ENCODE measurements around the gene SYNJ1.
"Not testable (repeated sequence)": the region's sequence is repeated elsewhere in the genome, so short reads cannot be mapped to it uniquely, and the experiment has no call there.

Gene SYNJ1, protein sequence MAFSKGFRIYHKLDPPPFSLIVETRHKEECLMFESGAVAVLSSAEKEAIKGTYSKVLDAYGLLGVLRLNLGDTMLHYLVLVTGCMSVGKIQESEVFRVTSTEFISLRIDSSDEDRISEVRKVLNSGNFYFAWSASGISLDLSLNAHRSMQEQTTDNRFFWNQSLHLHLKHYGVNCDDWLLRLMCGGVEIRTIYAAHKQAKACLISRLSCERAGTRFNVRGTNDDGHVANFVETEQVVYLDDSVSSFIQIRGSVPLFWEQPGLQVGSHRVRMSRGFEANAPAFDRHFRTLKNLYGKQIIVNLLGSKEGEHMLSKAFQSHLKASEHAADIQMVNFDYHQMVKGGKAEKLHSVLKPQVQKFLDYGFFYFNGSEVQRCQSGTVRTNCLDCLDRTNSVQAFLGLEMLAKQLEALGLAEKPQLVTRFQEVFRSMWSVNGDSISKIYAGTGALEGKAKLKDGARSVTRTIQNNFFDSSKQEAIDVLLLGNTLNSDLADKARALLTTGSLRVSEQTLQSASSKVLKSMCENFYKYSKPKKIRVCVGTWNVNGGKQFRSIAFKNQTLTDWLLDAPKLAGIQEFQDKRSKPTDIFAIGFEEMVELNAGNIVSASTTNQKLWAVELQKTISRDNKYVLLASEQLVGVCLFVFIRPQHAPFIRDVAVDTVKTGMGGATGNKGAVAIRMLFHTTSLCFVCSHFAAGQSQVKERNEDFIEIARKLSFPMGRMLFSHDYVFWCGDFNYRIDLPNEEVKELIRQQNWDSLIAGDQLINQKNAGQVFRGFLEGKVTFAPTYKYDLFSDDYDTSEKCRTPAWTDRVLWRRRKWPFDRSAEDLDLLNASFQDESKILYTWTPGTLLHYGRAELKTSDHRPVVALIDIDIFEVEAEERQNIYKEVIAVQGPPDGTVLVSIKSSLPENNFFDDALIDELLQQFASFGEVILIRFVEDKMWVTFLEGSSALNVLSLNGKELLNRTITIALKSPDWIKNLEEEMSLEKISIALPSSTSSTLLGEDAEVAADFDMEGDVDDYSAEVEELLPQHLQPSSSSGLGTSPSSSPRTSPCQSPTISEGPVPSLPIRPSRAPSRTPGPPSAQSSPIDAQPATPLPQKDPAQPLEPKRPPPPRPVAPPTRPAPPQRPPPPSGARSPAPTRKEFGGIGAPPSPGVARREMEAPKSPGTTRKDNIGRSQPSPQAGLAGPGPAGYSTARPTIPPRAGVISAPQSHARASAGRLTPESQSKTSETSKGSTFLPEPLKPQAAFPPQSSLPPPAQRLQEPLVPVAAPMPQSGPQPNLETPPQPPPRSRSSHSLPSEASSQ (N-terminal part only)

DNA sequence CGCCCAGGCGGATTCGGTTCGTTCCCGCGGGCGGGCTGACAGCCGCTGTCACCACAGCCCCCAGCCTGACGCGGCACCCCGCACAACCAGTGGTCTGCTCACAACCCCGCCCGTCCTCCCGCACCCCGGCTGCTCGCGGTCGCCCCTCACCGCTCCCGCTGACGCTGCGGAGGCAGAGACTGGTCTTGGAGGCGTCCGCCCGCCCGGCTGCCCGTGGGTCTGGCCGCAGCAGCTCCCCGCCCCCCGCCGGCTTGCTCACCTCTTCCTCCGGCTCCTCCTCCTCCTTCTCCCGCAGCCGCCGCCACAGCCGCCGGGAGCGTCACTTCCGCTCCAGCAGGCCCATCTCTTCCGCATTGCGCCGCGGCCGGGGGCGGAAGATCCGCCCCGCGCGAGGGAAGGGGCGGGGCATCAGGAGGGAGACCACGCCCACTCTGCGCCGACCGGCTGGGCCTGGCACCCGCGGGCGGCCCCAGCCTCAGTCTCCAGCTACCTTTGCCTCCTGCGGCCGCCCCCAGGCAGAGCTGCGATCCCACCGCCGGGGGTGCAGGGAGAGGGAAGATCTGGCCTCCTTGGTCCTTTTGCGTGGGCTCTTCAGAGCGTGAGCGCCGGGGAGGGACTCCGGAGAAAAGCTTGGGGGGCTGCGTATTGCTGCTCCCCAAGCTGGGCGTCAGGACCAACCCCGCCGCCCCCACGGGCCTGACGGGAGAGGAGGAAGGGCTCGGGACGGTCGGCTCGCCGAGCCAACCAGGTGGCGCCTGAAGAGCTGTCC, at the start of gene SYNJ1:
SYNJ1 (minus strand) TSS at position 327 of the 769 bp plus-strand sequence. CDS start 1,118 bp downstream, outside the sequence.
- peak; percentile 84 to 91 (median 91) for DNase-seq (ENCODE audit: low read depth in 2 of 3, low spot score in 2 of 3)

DNA sequence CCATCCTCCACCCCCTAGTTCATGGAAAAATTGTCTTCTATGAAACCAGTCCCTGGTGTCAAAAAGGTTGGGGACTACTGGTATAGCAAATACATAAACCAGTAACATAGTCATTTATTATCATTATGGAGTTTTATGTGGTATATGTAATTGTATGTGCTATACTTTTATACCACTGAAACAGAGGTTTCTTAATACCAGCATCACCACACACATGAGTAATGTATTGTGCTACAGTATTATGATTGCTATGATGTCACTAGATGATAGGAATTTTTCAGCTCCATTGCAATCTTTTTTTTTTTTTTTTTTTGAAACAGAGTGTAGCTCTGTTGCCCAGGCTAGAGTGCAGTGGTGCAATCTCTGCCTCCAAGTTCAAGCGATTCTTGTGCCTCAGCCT, 49.5 kb upstream of the SYNJ1 start:
- DNase-seq (ENCODE audit: low read depth in 2 of 3, low spot score in 2 of 3), result no peak

DNA sequence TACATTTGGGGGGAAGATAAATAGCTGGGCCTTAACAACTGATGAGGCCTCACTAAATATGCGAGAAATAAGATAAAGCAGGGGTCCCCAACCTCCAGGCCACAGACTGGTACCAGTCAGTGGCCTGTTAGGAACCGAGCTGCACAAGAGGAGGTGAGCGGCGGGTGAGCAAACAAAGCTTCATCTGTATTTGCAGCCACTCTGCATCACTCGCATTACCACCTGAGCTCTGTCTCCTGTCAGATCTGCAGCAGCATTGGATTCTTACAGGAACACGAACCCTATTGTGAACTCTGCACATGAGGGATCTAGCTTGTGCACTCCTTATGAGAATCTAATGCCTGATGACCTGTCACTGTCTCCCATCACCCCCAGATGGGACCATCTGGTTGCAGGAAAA, 48.9 kb upstream of the SYNJ1 start:
- DNase-seq (ENCODE audit: low read depth in 2 of 3, low spot score in 2 of 3), result no peak

DNA sequence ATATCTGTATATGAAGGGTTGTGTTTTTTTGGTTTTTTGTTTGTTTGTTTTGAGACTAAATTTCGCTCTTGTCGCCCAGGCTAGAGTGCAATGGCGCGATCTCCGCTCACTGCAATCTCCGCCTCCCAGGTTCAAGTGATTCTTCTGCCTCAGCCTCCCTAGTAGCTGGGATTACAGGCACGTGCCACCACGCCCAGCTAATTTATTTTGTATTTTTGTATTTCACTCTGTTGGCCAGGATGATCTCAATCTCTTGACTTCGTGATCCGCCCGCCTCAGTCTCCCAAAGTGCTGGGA, 45.2 kb upstream of the SYNJ1 start:
- not testable (repeated sequence) for DNase-seq (ENCODE audit: low read depth in 2 of 3, low spot score in 2 of 3)

DNA sequence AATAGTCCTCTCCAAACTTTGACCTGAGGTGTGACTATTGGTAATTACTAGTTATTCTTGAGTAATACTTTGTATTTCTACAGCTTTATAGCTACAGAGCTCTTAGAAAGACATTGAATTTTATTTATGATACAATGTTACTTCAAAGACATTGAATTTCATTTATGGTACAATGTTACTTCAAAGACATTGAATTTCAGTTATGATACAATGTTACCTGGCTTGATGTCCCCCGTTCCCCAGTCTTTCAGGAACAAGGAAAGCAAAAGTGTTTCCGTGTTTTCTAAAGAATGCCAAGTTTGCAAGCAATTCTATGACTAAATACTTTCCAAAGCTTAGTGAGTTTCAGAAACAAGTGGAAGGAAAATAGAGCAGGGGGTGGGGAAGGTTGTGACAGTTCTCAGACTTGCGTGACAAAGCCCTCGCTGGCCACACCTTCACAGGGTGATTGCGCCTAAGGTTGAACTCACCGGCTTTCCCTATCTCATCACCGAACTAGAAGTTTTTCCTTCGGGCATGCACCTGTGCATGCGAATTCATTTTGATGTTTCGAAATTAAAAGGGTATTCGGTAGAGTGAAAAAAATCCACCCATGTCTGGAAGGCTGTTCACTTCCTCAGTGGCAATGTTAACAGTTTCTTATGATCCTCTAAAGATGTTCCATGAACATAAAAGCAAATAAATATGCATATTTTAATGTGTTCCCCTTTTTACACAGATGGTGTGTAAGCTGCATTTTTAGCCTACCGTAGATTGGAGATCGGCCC, 44.7 kb upstream of the SYNJ1 start:
- DNase-seq (ENCODE audit: low read depth in 2 of 3, low spot score in 2 of 3), result peak in 2 of 3 experiments; percentile 19 to 23

DNA sequence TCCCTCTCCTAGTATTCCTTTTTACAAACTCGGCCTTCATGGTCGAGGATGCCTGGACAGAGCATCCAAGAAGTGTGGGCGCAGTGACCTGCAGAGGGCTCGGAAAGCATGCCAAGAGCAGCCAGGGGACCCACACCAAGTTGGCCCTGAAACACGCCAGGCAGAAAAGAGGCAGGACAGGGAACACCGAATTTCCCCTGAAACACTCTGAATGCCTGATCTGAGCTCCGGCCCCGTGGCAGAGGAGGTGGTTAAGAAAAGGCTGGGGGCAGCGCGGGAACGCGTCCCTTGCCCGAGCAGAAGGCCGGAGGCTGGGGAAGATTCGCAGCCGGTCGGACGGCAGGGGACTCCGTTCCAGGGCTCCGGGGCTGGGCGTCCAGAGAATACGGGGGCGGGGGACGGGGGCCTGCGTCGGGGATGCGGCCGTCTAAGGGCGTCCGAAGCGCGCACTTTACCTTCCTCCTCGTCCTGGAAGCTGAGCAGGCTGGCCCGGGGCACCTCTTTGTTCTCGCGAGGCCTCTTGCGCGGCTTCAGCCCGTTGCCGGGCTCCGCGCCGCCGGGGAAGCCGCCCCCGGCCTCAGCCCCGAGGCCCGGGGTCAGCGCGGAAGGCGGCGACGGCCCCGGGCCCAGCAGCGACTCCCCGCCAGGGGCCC, 43.2 kb upstream of the SYNJ1 start:
- peak; percentile 11 to 22 (median 15) for DNase-seq (ENCODE audit: low read depth in 2 of 3, low spot score in 2 of 3)

DNA sequence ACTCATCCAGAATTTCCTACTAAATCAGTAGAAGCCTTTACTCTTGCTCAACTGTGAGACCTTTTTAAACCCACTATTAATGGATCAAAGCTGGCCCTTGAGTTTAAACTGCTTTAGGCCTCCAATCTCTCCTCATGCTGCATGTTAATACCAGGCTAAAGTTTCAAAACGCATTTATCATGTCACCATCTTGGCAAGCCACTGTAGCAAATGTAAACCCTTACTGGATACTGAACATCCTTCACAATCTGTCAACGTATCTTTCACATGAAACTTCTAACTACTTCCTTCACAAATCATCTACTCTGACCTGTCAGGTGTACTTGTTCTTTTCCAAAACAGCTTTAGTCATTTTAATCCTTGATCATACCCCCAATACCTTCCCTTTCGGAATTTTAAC, 40.7 kb upstream of the SYNJ1 start:
- no peak for DNase-seq (ENCODE audit: low read depth in 2 of 3, low spot score in 2 of 3)

DNA sequence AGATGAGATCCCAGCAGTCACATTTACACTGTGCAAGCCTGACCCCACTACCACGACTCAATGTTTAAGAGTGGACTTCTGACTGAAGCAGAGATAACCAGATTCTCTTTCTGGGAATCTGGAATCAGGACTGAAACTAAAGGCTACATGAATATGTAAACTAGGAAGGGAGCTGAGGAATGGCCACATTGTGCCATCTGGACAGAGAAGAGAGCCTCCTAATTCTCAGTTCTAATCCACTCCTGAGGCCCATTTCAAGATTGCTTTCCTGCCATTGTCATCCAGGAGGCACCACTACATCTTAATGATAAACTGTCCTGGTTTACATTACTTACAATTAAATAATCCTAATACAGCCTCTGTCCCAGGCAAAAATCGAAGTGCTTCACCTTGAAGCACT, 37.2 kb upstream of the SYNJ1 start:
- DNase-seq (ENCODE audit: low read depth in 2 of 3, low spot score in 2 of 3), result no peak

DNA sequence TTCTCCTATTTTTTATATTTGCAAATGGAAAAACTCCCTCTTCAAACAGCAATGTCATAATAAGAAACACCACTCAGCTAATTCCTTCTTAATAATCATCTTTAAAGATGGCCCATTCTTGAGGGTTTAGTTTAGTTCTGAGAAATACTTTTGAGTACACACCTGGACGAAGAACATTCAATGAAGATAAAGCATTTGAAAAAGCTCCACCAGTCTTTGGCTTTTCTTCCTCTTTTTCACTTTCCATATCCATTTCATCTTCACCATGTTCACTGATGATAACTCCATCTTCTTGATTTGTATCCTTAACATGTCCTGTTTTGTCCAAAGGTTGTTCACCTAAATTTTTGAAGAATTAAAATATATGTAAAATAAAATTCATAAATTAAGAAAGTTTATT, 36.4 kb upstream of the SYNJ1 start:
- DNase-seq (ENCODE audit: low read depth in 2 of 3, low spot score in 2 of 3), result no peak

DNA sequence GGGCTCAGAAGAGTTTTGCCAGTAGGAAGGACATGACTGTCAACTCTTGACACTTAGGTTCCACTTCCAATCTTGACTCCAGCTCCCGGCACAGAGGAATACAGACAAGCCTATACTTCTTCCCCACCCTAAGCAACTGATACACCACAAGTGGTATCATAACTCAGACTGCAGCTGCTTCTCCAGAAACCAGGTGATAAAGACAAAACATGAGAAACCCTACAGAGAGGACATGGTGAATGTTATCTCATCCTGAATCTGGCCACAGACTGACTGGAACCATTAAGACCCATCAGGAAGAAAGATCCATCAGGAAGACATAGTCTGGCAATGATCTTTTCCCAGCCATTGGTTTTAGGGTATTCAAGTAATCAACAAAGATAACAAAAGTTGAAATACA, 30.0 kb upstream of the SYNJ1 start:
- DNase-seq (ENCODE audit: low read depth in 2 of 3, low spot score in 2 of 3), result no peak

DNA sequence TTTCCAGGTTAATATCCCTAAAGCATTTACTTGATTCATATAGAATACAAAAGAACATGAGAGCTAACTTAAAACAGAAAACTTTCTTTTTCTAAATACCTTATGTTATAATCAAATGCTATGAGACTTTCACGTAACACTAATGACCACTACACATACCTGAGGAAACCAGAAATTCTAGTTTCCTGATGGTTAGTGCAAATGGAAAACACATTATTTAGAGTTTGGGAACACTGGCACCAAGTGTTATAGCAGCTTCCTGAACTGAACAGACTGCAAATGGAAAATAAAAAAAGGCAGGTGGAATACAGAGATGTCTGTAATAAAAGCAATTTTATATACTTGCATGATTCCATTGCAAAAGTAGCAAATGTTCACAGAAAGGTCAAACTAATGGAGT, 28.3 kb upstream of the SYNJ1 start:
- no peak for DNase-seq (ENCODE audit: low read depth in 2 of 3, low spot score in 2 of 3)

DNA sequence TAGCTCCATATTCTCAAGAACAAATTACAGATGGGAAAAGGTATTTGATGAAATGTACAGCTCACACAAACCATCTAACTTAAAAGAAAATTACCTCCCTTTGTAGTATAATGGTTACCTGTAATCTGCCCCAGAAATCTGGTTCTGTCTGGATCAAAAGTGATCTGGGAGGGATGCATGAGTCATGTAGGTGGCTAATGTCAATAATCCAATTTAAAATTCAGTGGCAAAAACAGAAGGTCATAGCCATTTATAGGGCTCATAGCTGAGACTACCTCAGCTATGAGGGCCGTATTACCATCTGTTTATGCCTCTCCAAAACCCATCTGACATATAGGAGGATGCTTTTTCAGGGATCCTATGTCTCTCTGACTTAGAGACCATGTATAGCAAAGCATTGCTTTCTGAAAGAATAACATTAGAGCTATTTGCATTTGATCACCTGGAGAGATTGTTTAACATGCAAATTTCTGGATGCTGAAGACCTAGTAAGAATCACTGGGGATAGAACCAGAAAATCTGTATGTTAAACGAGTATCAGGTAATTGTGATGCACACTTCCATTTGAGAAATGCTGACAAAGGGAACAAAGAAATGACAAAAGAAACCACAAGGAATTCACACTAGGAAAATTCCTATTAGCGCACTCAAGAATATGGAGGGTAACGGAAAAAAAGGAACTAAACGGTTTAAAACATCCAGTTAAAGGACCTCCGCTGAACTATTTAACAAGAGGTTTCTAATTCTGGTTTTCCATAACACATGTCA, 26.2 kb upstream of the SYNJ1 start:
- no peak for DNase-seq (ENCODE audit: low read depth in 2 of 3, low spot score in 2 of 3)

DNA sequence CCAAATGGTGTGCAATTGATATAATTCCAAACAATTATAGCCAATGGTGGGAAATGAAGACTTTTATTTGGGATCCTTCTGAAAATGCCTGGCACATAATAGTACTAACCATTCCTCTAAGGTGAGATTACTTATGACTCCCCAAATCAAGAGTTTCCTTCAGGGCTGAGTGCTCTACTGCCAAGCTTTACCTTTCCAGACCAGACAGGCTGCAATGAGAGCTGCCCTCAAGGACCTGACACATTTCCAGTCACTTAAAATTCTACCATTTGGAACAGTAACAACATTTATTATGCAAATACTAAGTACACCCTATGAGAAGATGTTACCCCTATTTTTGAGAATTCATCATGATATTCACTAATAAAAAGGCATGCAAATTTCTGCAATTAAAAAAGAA, 22.6 kb upstream of the SYNJ1 start:
- DNase-seq (ENCODE audit: low read depth in 2 of 3, low spot score in 2 of 3), result no peak

DNA sequence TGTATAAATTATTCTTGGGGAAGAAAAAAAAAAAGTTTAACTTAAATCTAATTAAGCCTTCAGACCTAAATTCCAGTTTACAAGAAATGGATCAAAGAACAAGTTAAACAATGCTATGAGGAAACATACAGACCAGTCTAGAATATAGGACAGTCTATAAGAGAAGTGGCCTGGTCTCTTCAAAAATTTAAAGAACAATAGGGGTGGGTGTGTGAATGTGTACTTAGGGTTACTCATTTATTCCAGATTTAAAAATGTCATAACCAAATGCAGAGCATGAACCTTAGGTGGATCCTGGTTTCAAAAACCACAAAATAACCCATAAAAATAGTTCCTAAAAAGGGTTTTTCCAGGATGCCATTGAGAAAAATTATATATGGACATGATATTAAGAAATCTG, 21.8 kb upstream of the SYNJ1 start:
- no peak for DNase-seq (ENCODE audit: low read depth in 2 of 3, low spot score in 2 of 3)

DNA sequence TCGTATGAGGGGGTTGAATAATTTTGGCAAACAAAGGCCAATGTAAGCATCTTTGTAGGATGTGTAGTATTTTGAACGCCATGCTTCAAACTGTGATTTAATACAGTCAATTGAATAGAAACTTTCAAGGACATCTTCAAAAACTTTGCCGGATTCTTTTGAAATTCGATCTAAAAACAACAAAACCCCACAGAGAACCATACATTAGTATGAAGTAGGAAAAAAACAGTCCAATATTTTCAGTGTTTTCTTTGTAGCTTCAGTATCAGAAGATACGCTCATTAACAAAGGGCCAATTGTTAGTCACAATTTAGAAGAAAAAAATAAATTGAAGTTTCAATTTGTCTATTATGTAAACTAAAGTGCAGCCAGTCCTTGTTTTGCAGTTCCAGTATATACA, 20.7 kb upstream of the SYNJ1 start:
- no peak for DNase-seq (ENCODE audit: low read depth in 2 of 3, low spot score in 2 of 3)

DNA sequence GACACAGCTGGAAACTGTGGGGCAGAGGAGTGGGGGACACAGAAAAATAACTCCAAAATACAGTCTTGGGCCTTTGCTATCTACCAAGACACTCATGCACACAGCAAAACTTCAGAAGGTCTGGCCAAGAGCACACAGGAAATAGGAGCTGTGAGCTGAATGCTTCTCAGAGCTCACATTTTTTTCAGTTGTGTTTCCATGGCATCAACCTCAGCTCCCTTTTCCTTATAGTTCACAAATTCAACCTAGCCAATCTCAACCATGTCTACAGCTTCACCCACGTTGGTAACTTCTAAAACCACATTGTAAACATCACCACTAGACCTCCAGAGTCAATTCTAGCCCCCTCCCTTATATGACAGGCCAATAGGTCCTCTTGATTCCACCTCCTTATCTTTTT, 19.6 kb upstream of the SYNJ1 start:
- DNase-seq (ENCODE audit: low read depth in 2 of 3, low spot score in 2 of 3), result no peak

DNA sequence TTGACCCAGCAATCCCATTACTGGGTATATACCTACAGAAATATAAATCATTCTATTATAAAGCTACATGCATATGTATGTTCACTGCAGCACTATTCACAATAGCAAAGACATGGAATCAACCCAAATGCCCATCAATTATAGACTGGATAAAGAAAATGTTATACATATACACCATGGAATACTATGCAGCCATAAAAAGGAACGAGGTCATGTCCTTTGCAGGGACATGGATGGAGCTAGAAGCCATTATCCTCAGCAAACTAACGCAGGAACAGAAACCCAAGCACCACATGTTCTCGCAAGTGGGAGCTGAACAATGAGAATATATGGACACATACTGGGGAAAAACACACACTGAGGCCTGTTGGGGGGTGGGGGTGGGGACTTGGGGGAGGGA, 18.9 kb upstream of the SYNJ1 start:
- DNase-seq (ENCODE audit: low read depth in 2 of 3, low spot score in 2 of 3), result not testable (repeated sequence)

DNA sequence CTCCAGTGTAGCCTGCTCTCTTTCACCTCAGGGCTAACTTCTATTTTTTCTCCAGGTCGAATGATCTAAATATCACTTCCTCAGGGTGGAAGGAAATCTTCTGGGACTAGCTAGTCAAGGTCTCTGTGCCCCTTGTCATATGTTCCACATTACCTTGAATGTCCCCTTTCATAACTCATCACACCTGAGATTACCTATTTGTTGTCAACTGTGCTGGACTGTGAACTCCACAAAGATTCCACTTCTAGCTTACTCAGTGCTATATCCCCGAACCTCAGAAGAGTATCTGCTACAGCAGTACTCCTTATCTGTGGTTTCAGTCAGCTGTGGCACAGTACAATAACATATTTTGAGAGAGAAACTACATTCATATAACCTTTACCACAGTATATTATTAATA, 14.6 kb upstream of the SYNJ1 start:
- no peak for DNase-seq (ENCODE audit: low read depth in 2 of 3, low spot score in 2 of 3)

DNA sequence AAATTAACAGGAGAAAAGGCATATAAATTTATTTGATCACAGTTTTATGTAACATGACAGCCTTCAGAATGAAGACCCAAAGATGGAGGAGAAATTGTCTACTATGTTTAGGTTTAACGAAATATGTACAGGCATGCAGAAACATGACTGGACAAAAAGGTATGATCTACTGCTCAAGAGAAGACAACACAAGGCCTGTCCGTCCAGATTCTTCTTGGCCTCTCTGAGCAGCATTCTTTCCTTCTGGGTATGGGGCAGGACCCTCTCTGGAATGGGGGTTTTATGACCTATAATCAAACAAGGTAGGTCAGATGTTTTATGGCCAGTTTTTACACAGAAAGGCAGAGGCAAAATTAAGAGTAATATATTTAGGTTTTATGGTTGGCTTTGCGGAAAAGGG, 13.5 kb upstream of the SYNJ1 start:
- no peak for DNase-seq (ENCODE audit: low read depth in 2 of 3, low spot score in 2 of 3)

Measured in activated CD8-positive, alpha-beta memory T cell treated with anti-CD3 and anti-CD28 coated beads for 48 hours (primary cell).